K562 (cell line): Measurements from ENCODE around the gene ST6GAL1. TPM values are rescaled to one million over a fixed set of nuclear protein-coding genes. Genes with fewer than 3 reads are reported as not detected.

ENCODE experiments used
- ARID2 ChIP-seq: fragments of 450-650 bp; IDR thresholded peaks from 2 replicates; pipeline ENCODE4 v1.6.1; 2017; ENCODE audit warnings: antibody characterized with exemption, mild to moderate bottlenecking
- CTCF ChIP-seq, 3 experiments: IDR thresholded peaks in 2 of 3; conservative IDR thresholded peaks in 1 of 3; 2 replicates each; pipeline ENCODE4 v1.5.1; 2011 to 2012; ENCODE audit warnings: low read length in 3 of 3, mild to moderate bottlenecking in 3 of 3, control low read depth in 2 of 3, improper control_type of control experiment in 1 of 3, inconsistent platforms in 1 of 3, low read depth in 1 of 3, mixed read lengths in 1 of 3, moderate library complexity in 1 of 3; ENCODE audit not compliant: insufficient read depth in 2 of 3
- HDAC1 ChIP-seq, 2 experiments: fragments of 450-650 bp; IDR thresholded peaks; 2 replicates each; pipeline ENCODE4 v1.6.1; 2016 to 2017; ENCODE audit warnings: inconsistent platforms in 1 of 2, mild to moderate bottlenecking in 1 of 2, moderate library complexity in 1 of 2
- KLF16 ChIP-seq: IDR thresholded peaks from 2 replicates; pipeline ENCODE4 v1.6.1; 2016; ENCODE audit warnings: antibody characterized with exemption
- MED1 ChIP-seq: sonication (generic); formaldehyde crosslinking; IDR thresholded peaks from 2 replicates; pipeline ENCODE4 v1.8.1; 2023; ENCODE audit warnings: missing genetic modification reagents, borderline replicate concordance
- PPARD ChIP-seq: fragments of 250-450 bp; sonication (Bioruptor Pico); IDR thresholded peaks from 2 replicates; pipeline ENCODE4 v1.8.0; 2022; ENCODE audit warnings: inconsistent platforms, mild to moderate bottlenecking, moderate library complexity
- PTRF ChIP-seq: fragments of 450-650 bp; IDR thresholded peaks from 2 replicates; pipeline ENCODE4 v1.6.1; 2016; ENCODE audit warnings: mild to moderate bottlenecking, missing genetic modification characterization, missing compliant biosample characterization
- SAFB ChIP-seq: fragments of 200-400 bp; formaldehyde crosslinking; IDR thresholded peaks from 2 replicates; pipeline ENCODE4 v1.6.1; 2017; ENCODE audit warnings: low read depth, low read length, borderline replicate concordance
- STAT5B ChIP-seq: fragments of 250-450 bp; sonication (Bioruptor Pico); IDR thresholded peaks from 2 replicates; pipeline ENCODE4 v1.8.0; 2021; ENCODE audit warnings: mild to moderate bottlenecking, inconsistent platforms
- TOE1 ChIP-seq, 2 experiments: fragments of 450-650 bp in 1 of 2; sonication (generic) in 1 of 2; formaldehyde crosslinking in 1 of 2; IDR thresholded peaks; 2 replicates each; pipeline versions ENCODE4 v1.7.1 to v1.8.0; 2016 to 2022; ENCODE audit warnings: borderline replicate concordance in 2 of 2, mild to moderate bottlenecking in 2 of 2, antibody characterized with exemption in 1 of 2, inconsistent platforms in 1 of 2, low read depth in 1 of 2, missing genetic modification reagents in 1 of 2, moderate library complexity in 1 of 2
- ZBTB34 ChIP-seq: fragments of 250-450 bp; sonication (Bioruptor Pico); IDR thresholded peaks from 2 replicates; pipeline ENCODE4 v1.8.0; 2021; ENCODE audit warnings: mild to moderate bottlenecking, moderate library complexity
- ZEB2 ChIP-seq: fragments of 450-650 bp; IDR thresholded peaks from 2 replicates; pipeline ENCODE4 v1.6.1; 2016
- ZNF644 ChIP-seq: fragments of 200-800 bp; sonication (Bioruptor generic); IDR thresholded peaks from 2 replicates; pipeline ENCODE4 v1.6.1; 2016; ENCODE audit warnings: low read depth, missing genetic modification characterization, missing compliant biosample characterization
- polyA plus RNA-seq, 8 experiments: library from polyadenylated mRNA; depleted of rRNA in 4 of 8; stranded (reverse) in 5 of 8; unstranded in 3 of 8; fragments of >200 nt; fragmentation: Nextera tagmentation in 2 of 8; fragmentation: Illumina TruSeq in 1 of 8; extraction: Ambion mirVana in 2 of 8; extraction: Trizol in 1 of 8; gene quantifications; 2 replicates each; pipeline versions ENCODE4 v1.2.1 to v1.2.3, GENCODE V29; 2011 to 2014; ENCODE audit warnings: inconsistent platforms in 1 of 8, missing spikeins in 1 of 8
- total RNA-seq, 7 experiments: library from RNA; depleted of rRNA in 6 of 7; stranded (reverse); fragments of >200 nt in 6 of 7; fragmentation: Illumina TruSeq in 2 of 7; extraction: Trizol in 2 of 7; gene quantifications; 2 replicates each; pipeline versions ENCODE4 v1.2.1 to v1.2.3, GENCODE V29; 2011 to 2021; ENCODE audit warnings: low replicate concordance in 1 of 7
- TF ChIP-seq, protein P1 (sequence below): fragments of 450-650 bp; formaldehyde crosslinking; IDR thresholded peaks from 2 replicates; pipeline ENCODE4 v1.4.0; 2022; ENCODE audit warnings: missing genetic modification characterization

ST6GAL1 gene
- total and polyA plus RNA-seq, 9 of the 15 experiments (the other 6 are each of a cell fraction or from before 2014, with no cell fraction given): 31.9 to 145 (median 71.0) TPM

- TF ChIP-seq CTCF (IDR thresholded peaks at IDR 0.05 in 2 of 3, conservative IDR thresholded peaks at IDR 0.05 in 1 of 3; ENCODE audit: insufficient read depth in 2 of 3, low read depth in 1 of 3, low read length in 3 of 3) (no peak), PPARD (CRISPR knock-in tag) (no peak), ZBTB34 (CRISPR knock-in tag) (no peak), STAT5B (CRISPR knock-in tag) (no peak), MED1 (CRISPR knock-in tag) (no peak), SAFB (no peak), PTRF (tag) (no peak), HDAC1 (IDR thresholded peaks at IDR 0.05) (0 out of 4 replicates have a peak, but pooled peaks of 1 of the 2 experiments have one; percentile 26), ARID2 (no peak), TOE1 (IDR thresholded peaks at IDR 0.05; ENCODE audit: borderline replicate concordance) (no peak), TOE1 (CRISPR knock-in tag; IDR thresholded peaks at IDR 0.05; ENCODE audit: borderline replicate concordance, low read depth) (no peak), ZNF644 (tag) (no peak), ZEB2 (no peak), KLF16 (0 out of 2 replicates have a peak, but pooled peaks have one; percentile 6)
- TF ChIP-seq, protein P1, sequence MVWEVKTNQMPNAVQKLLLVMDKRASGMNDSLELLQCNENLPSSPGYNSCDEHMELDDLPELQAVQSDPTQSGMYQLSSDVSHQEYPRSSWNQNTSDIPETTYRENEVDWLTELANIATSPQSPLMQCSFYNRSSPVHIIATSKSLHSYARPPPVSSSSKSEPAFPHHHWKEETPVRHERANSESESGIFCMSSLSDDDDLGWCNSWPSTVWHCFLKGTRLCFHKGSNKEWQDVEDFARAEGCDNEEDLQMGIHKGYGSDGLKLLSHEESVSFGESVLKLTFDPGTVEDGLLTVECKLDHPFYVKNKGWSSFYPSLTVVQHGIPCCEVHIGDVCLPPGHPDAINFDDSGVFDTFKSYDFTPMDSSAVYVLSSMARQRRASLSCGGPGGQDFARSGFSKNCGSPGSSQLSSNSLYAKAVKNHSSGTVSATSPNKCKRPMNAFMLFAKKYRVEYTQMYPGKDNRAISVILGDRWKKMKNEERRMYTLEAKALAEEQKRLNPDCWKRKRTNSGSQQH (CRISPR knock-in tag): no peak
- TF ChIP-seq, all 486 proteins: peak for 22
Measured at GRCh38 chr3:187025656-187026316, 95.5 kb downstream of the ST6GAL1 start (continued).
